Keratinocyte (primary cell): ENCODE measurements around the gene MRPL10.

Source experiments
- CTCF ChIP-seq, 3 experiments: IDR thresholded peaks in 1 of 3; conservative IDR thresholded peaks in 1 of 3; optimal IDR thresholded peaks in 1 of 3; 2 replicates in 2 of 3; 3 replicates in 1 of 3; pipeline versions ENCODE3 to v1.5.1; 2011; ENCODE audit warnings: low read length in 3 of 3, mild to moderate bottlenecking in 3 of 3, moderate library complexity in 2 of 3, control low read depth in 1 of 3, inconsistent platforms in 1 of 3; ENCODE audit not compliant: insufficient read depth in 2 of 3; ENCODE audit errors: extremely low read depth in 1 of 3
- EZH2 ChIP-seq: IDR thresholded peaks from one replicate; pipeline ENCODE4 v1.6.1; 2012; ENCODE audit warnings: inconsistent platforms, mild to moderate bottlenecking, low read length, moderate library complexity

GRCh38 chr17:47820033-47820789, 11.1 kb downstream of the MRPL10 start:
- no peak for TF ChIP-seq CTCF (optimal IDR thresholded peaks at IDR 0.05 in 1 of 3, IDR thresholded peaks at IDR 0.05 in 1 of 3, conservative IDR thresholded peaks at IDR 0.05 in 1 of 3; ENCODE audit: extremely low read depth in 1 of 3, insufficient read depth in 2 of 3, low read length in 3 of 3)
- TF ChIP-seq EZH2: no peak
